Mesenchymal stem cell (in vitro differentiated cells and primary cell): ENCODE results near the gene LINGO3.

Experiments used
- DNase-seq: peaks from one replicate; pipeline ENCODE4 v3.0.0-alpha.2; 2013
- H2AFZ ChIP-seq: one replicate; pipeline ENCODE4 v1.6.1; 2013; ENCODE audit warnings: low read depth, mild to moderate bottlenecking, control low read depth, inconsistent platforms, low read length, moderate library complexity
- H2AK5ac ChIP-seq: 2 replicates; pipeline ENCODE4 v1.6.1; 2013; ENCODE audit warnings: low read length, moderate library complexity, mild to moderate bottlenecking, inconsistent platforms; ENCODE audit not compliant: severe bottlenecking
- H2BK120ac ChIP-seq: one replicate; pipeline ENCODE4 v1.6.1; 2013; ENCODE audit warnings: low read depth, mild to moderate bottlenecking, inconsistent platforms, low read length, moderate library complexity
- H2BK12ac ChIP-seq, 2 experiments: one replicate each; pipeline ENCODE4 v1.6.1; 2013; ENCODE audit warnings: inconsistent platforms in 2 of 2, low read length in 2 of 2, mild to moderate bottlenecking in 2 of 2, moderate library complexity in 2 of 2, control low read depth in 1 of 2
- H2BK15ac ChIP-seq: one replicate; pipeline ENCODE4 v1.6.1; 2013; ENCODE audit warnings: mild to moderate bottlenecking, low read depth, inconsistent platforms; ENCODE audit not compliant: poor library complexity, severe bottlenecking
- H2BK5ac ChIP-seq: 2 replicates; pipeline ENCODE4 v1.6.1; 2013; ENCODE audit warnings: low read depth, mild to moderate bottlenecking, low read length, control low read depth, inconsistent platforms; ENCODE audit not compliant: poor library complexity, severe bottlenecking
- H3K14ac ChIP-seq, 2 experiments: one replicate each; pipeline ENCODE4 v1.6.1; 2013; ENCODE audit warnings: inconsistent platforms in 2 of 2, low read length in 2 of 2, control low read depth in 1 of 2, mild to moderate bottlenecking in 1 of 2, moderate library complexity in 1 of 2
- H3K18ac ChIP-seq, 2 experiments: one replicate each; pipeline ENCODE4 v1.6.1; 2013; ENCODE audit warnings: inconsistent platforms in 2 of 2, low read length in 2 of 2, control low read depth in 1 of 2, low read depth in 1 of 2, mild to moderate bottlenecking in 1 of 2
- H3K23ac ChIP-seq, 2 experiments: one replicate each; pipeline ENCODE4 v1.6.1; 2013; ENCODE audit warnings: inconsistent platforms in 2 of 2, low read length in 2 of 2, mild to moderate bottlenecking in 2 of 2, moderate library complexity in 2 of 2, control low read depth in 1 of 2
- H3K27ac ChIP-seq: 2 replicates; pipeline ENCODE4 v1.5.1; 2013; ENCODE audit warnings: mild to moderate bottlenecking, moderate library complexity, low read length, control low read depth, inconsistent platforms; ENCODE audit not compliant: poor library complexity, severe bottlenecking
- H3K27me3 ChIP-seq, 2 experiments: 2 replicates each; pipeline versions ENCODE4 v1.6.1 to v1.7.0; 2013; ENCODE audit warnings: low read length in 2 of 2, mild to moderate bottlenecking in 2 of 2, moderate library complexity in 2 of 2, control low read depth in 1 of 2, inconsistent platforms in 1 of 2; ENCODE audit not compliant: control insufficient read depth in 1 of 2, insufficient read depth in 1 of 2
- H3K36me3 ChIP-seq, 2 experiments: 2 replicates each; pipeline versions ENCODE4 v1.6.1 to v1.7.0; 2013; ENCODE audit warnings: low read length in 2 of 2, control low read depth in 1 of 2, inconsistent platforms in 1 of 2, low read depth in 1 of 2, mild to moderate bottlenecking in 1 of 2; ENCODE audit not compliant: insufficient read depth in 2 of 2, control insufficient read depth in 1 of 2
- H3K4ac ChIP-seq, 2 experiments: one replicate each; pipeline ENCODE4 v1.6.1; 2013; ENCODE audit warnings: inconsistent platforms in 2 of 2, low read length in 2 of 2, mild to moderate bottlenecking in 2 of 2, moderate library complexity in 2 of 2, control low read depth in 1 of 2, low read depth in 1 of 2
- H3K4me1 ChIP-seq: 2 replicates; pipeline ENCODE4 v1.6.1; 2013; ENCODE audit warnings: low read depth, low read length, control low read depth; ENCODE audit not compliant: control insufficient read depth, insufficient read depth
- H3K4me2 ChIP-seq: 2 replicates; pipeline ENCODE4 v1.6.1; 2013; ENCODE audit warnings: low read length, mild to moderate bottlenecking, inconsistent platforms; ENCODE audit not compliant: poor library complexity, severe bottlenecking
- H3K4me3 ChIP-seq, 2 experiments: 2 replicates each; pipeline versions ENCODE4 v1.5.1 to v1.7.0; 2013; ENCODE audit warnings: low read length in 2 of 2, mild to moderate bottlenecking in 2 of 2, control low read depth in 1 of 2, low read depth in 1 of 2; ENCODE audit not compliant: insufficient read depth in 1 of 2
- H3K79me1 ChIP-seq: replicated peaks from 2 replicates; pipeline ENCODE4 v1.6.1; 2013; ENCODE audit warnings: mild to moderate bottlenecking, control low read depth, low read length, inconsistent platforms; ENCODE audit not compliant: poor library complexity, severe bottlenecking
- H3K9ac ChIP-seq: 2 replicates; pipeline ENCODE4 v1.7.0; 2013; ENCODE audit warnings: mild to moderate bottlenecking, low read length, moderate library complexity
- H3K9me3 ChIP-seq: 2 replicates; pipeline ENCODE4 v1.7.0; 2013; ENCODE audit warnings: mild to moderate bottlenecking, low read length; ENCODE audit not compliant: control insufficient read depth
- H4K8ac ChIP-seq: one replicate; pipeline ENCODE4 v1.6.1; 2013; ENCODE audit warnings: inconsistent platforms, mild to moderate bottlenecking, low read length, moderate library complexity
- H4K91ac ChIP-seq: one replicate; pipeline ENCODE4 v1.6.1; 2013; ENCODE audit warnings: mild to moderate bottlenecking, low read length, inconsistent platforms
- WGBS: methylation state at CpG from one replicate; pipeline ENCODE4 v1.1.7; 2013; ENCODE audit warnings: mixed read lengths; 5-methylcytosine and 5-hydroxymethylcytosine counted together

Gene LINGO3

DNA sequence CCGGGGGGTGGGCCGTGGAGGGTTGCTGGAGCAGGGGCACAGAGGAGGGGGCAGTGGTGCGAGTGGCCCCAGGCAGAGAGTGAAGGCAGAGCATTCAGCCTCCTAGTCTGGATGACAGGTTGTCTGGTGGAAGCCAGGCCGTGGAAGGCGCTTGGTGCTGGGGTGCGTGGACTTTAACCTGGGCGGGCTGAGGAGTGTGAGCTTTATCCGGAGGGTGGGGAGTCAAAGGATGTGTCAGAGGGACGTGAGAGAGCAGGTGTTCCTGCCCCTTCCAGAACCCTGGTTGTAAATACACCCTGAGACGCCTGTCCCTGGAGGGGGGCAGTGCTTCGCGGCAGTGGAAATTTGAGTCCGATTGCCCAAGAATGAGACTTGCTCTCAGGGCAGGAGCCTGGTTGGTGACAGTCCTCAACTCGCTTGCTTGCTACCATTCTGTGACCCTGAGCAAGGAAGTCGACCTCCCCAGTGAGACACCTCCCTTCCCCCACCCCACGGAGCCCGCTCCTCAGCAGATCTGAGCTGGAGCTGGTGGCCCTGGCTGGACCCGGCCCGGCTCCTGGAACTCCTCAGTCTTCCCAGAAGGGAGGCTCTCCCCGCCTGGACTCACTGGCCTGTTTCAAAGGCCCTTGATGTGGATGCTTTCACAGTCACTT is 22.8 kb upstream of the LINGO3 start:
- Histone ChIP-seq H3K27me3 (no peaks in the 10 kb centered on the region), H3K4ac (no peak overlapping the region), H2BK5ac (no peak overlapping the region), H2AFZ (no peak overlapping the region), H2BK120ac (no peak overlapping the region), H3K27ac (no peak overlapping the region), H4K8ac (no peak overlapping the region), H4K91ac (no peak overlapping the region), H2BK15ac (no peak overlapping the region), H3K9me3 (no peaks in the 10 kb centered on the region), H3K14ac (no peak overlapping the region), H3K79me1 (peaks cover 63% of the 10 kb centered on the region), H3K18ac (no peak overlapping the region), H3K9ac (no peak overlapping the region), H3K4me2 (no peak overlapping the region), H2BK12ac (no peak overlapping the region), H2AK5ac (no peak overlapping the region), H3K4me3 (no peak overlapping the region), H3K36me3 (peaks cover 7 to 34% of the 10 kb centered on the region in 2 experiments), H3K4me1 (peaks cover 50% of the 10 kb centered on the region), H3K23ac (peak overlapping the region in 1 of 2 experiments; percentile 43)
- no peak for DNase-seq
- 85% methylated on average over 20 of the region's 20 CpGs for WGBS

- Histone ChIP-seq H2BK12ac (no peak overlapping the region), H3K9ac (no peak overlapping the region), H3K18ac (no peak overlapping the region), H3K9me3 (no peaks in the 10 kb centered on the region), H4K91ac (no peak overlapping the region), H2AFZ (no peak overlapping the region), H2BK15ac (no peak overlapping the region), H2BK120ac (no peak overlapping the region), H2BK5ac (no peak overlapping the region), H3K14ac (no peak overlapping the region), H3K36me3 (peaks cover 9 to 39% of the 10 kb centered on the region in 2 experiments), H3K4me2 (no peak overlapping the region), H2AK5ac (no peak overlapping the region), H3K4me3 (no peak overlapping the region), H3K27ac (no peak overlapping the region), H4K8ac (no peak overlapping the region), H3K79me1 (peaks cover 63% of the 10 kb centered on the region), H3K4ac (no peak overlapping the region), H3K4me1 (peaks cover 53% of the 10 kb centered on the region), H3K23ac (peak overlapping the region in 1 of 2 experiments; percentile 43), H3K27me3 (no peaks in the 10 kb centered on the region)
- 89% methylated on average over 10 of the region's 10 CpGs for WGBS
- no peak for DNase-seq
Observed at GRCh38 chr19:2330255-2330631, 22.3 kb upstream of the LINGO3 start.

DNA sequence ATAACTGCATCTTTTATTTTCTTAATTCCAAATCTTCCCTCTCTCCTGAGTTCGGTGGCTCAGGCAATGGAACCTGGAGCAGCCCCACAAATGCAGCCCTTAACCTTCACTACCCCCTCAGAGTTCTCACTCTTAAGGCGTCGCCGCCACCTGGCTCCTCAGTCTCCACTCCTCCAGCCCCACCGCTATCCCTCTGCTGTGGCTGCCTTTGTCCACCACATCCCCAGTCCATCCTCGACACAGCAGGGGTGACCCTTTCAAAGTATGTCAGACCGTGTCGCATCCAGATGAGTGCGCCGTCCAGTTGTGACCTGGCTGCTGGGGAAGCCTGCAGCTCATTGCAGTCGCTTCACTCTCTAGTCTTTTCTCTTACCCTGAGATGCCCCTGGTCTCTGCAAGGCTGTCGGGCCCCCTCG is 21.6 kb upstream of the LINGO3 start:
- no peak for DNase-seq
- Histone ChIP-seq H3K79me1 (peaks cover 64% of the 10 kb centered on the region), H2BK5ac (no peak overlapping the region), H3K4me2 (peak overlapping the region; percentile 95), H3K27ac (no peak overlapping the region), H3K27me3 (no peaks in the 10 kb centered on the region), H2BK120ac (no peak overlapping the region), H2AFZ (no peak overlapping the region), H3K9me3 (no peaks in the 10 kb centered on the region), H2AK5ac (no peak overlapping the region), H3K4me1 (peaks cover 60% of the 10 kb centered on the region), H2BK12ac (peak overlapping the region in 1 of 2 experiments; percentile 40), H3K23ac (peak overlapping the region in 1 of 2 experiments; percentile 57), H2BK15ac (no peak overlapping the region), H3K4me3 (peak overlapping the region in 1 of 2 experiments; percentile 92), H3K14ac (peak overlapping the region in 1 of 2 experiments; percentile 90), H3K4ac (no peak overlapping the region), H4K91ac (no peak overlapping the region), H4K8ac (no peak overlapping the region), H3K18ac (no peak overlapping the region), H3K9ac (peak overlapping the region; percentile 92), H3K36me3 (peaks cover 15 to 43% of the 10 kb centered on the region in 2 experiments)
- 63% methylated on average over 11 of the region's 13 CpGs for WGBS

DNA sequence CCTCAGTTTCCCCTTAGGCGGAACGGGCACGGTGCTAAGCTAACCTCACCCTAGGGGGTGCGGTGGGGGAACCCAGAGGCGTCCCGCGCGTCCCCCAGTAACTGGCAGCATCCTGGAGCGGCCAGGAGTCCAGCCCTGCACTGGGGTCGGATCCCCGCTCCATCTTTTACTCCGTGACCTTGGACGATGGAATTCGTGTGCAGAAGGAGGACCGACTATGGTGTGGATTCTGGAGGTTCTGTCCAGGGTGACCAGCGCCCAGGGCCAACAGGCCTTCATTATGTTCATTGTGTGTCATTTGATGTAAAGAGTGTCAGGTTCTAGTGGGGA is 21.2 kb upstream of the LINGO3 start:
- H3K23ac ChIP-seq, result peak overlapping the region; percentile 57 to 81
- H3K27ac ChIP-seq, result no peak overlapping the region
- H3K4me2 ChIP-seq, result peak overlapping the region; percentile 95
- WGBS, result 5% methylated on average over 16 of the region's 16 CpGs
- H3K18ac ChIP-seq, result peak overlapping the region in 1 of 2 experiments; percentile 80
- H2BK15ac ChIP-seq, result no peak overlapping the region
- peak overlapping the region; percentile 73 for H2BK120ac ChIP-seq
- H3K4me3 ChIP-seq, result peak overlapping the region; percentile 92 to 98
- DNase-seq, result no peak
- peaks cover 60% of the 10 kb centered on the region for H3K4me1 ChIP-seq
- no peaks in the 10 kb centered on the region for H3K9me3 ChIP-seq
- no peak overlapping the region for H2AFZ ChIP-seq
- peak overlapping the region; percentile 11 for H4K91ac ChIP-seq
- no peak overlapping the region for H2BK12ac ChIP-seq
- H3K14ac ChIP-seq, result peak overlapping the region in 1 of 2 experiments; percentile 35
- H4K8ac ChIP-seq, result peak overlapping the region; percentile 70
- H3K4ac ChIP-seq, result peak overlapping the region; percentile 75 to 89
- peak overlapping the region; percentile 92 for H3K9ac ChIP-seq
- peaks cover 19 to 42% of the 10 kb centered on the region in 2 experiments for H3K36me3 ChIP-seq
- no peaks in the 10 kb centered on the region for H3K27me3 ChIP-seq
- no peak overlapping the region for H2BK5ac ChIP-seq
- peaks cover 60% of the 10 kb centered on the region for H3K79me1 ChIP-seq
- no peak overlapping the region for H2AK5ac ChIP-seq
